Panc1 (cell line): ENCODE measurements around the gene TAF11. TPM values are rescaled to one million over a fixed set of nuclear protein-coding genes. Genes with fewer than 3 reads are reported as not detected.

Source experiments
- ATAC-seq: fragments of 200-7000 bp; cut with Tn5 transposase; 2 replicates; pipeline ENCODE4 v1.9.1; 2020; ENCODE audit warnings: mild to moderate bottlenecking, moderate library complexity
- BruUV-seq: library from RNA; stranded (reverse); fragments of 400-500 nt; replicated peaks from 2 replicates; lab custom pipeline; 2021; lab: Mats Ljungman, UMichigan
- CTCF ChIA-PET: fragments of 300-600 bp; sonication (Branson Sonifier 250); formaldehyde crosslinking; loops from one replicate; lab custom pipeline; 2022; ENCODE audit warnings: antibody characterized with exemption; lab: Charles Lee
- POLR2A ChIA-PET: fragments of 300-600 bp; sonication (Branson Sonifier 250); formaldehyde crosslinking; loops from one replicate; lab custom pipeline; 2022; ENCODE audit warnings: antibody characterized with exemption; lab: Charles Lee
- DNase-seq: peaks from one replicate; pipeline ENCODE4 v3.0.0-alpha.2; 2010; ENCODE audit warnings: low read depth, low spot score
- H3K27ac ChIP-seq: 2 replicates; pipeline ENCODE4 v1.5.1; 2011; ENCODE audit warnings: mild to moderate bottlenecking, low read length, inconsistent platforms
- H3K27me3 ChIP-seq: fragments of 200-500 bp; sonication (Bioruptor generic); 2 replicates; pipeline ENCODE4 v1.6.0; 2014; ENCODE audit warnings: low read length, inconsistent platforms; ENCODE audit not compliant: control insufficient read depth, insufficient read depth
- H3K36me3 ChIP-seq: fragments of 200-500 bp; sonication (Bioruptor generic); 2 replicates; pipeline ENCODE4 v1.5.1; 2014; ENCODE audit warnings: inconsistent platforms, mild to moderate bottlenecking, low read length, moderate library complexity; ENCODE audit not compliant: control insufficient read depth, insufficient read depth
- H3K4me1 ChIP-seq: 2 replicates; pipeline ENCODE4 v1.5.1; 2011; ENCODE audit warnings: inconsistent platforms, mild to moderate bottlenecking, low read length, moderate library complexity; ENCODE audit not compliant: control insufficient read depth, insufficient read depth
- H3K4me3 ChIP-seq, 2 experiments: 2 replicates each; pipeline ENCODE4 v1.5.1; 2011 to 2012; ENCODE audit warnings: low read depth in 2 of 2, low read length in 2 of 2, mild to moderate bottlenecking in 2 of 2, inconsistent platforms in 1 of 2, moderate library complexity in 1 of 2
- H3K9me3 ChIP-seq: fragments of 200-500 bp; sonication (Bioruptor generic); 2 replicates; pipeline ENCODE4 v1.5.1; 2014; ENCODE audit warnings: low read depth, mild to moderate bottlenecking, inconsistent platforms, low read length, moderate library complexity; ENCODE audit not compliant: control insufficient read depth, insufficient read depth
- CTCF ChIP-seq: fragments of 450-650 bp; IDR thresholded peaks from 2 replicates; pipeline ENCODE4 v1.5.1; 2017; ENCODE audit warnings: mild to moderate bottlenecking
- POLR2AphosphoS5 ChIP-seq: IDR thresholded peaks from 2 replicates; pipeline ENCODE4 v1.6.1; 2012; ENCODE audit warnings: mild to moderate bottlenecking, low read depth, low read length, moderate library complexity
- REST ChIP-seq, 2 experiments: IDR thresholded peaks; 2 replicates each; pipeline ENCODE4 v1.6.1; 2011 to 2012; ENCODE audit warnings: low read depth in 2 of 2, control low read depth in 1 of 2, low read length in 1 of 2, mild to moderate bottlenecking in 1 of 2, moderate library complexity in 1 of 2; ENCODE audit not compliant: insufficient read depth in 1 of 2
- SIN3A ChIP-seq: IDR thresholded peaks from 2 replicates; pipeline ENCODE4 v1.6.1; 2012; ENCODE audit warnings: low read depth, mild to moderate bottlenecking, low read length, moderate library complexity, borderline replicate concordance; ENCODE audit not compliant: insufficient read depth
- TCF7L2 ChIP-seq: IDR thresholded peaks from 2 replicates; pipeline ENCODE4 v1.6.1; 2011; ENCODE audit warnings: mild to moderate bottlenecking, low read depth, low read length, inconsistent platforms
- in situ Hi-C: cut with HindIII; loops from 2 replicates; pipeline ENCODE4 v1.10.0; 2016; ENCODE audit warnings: low sequenced_read_pairs, low pct_unique_long_range_greater_than_20kb
- intact Hi-C: fragments of 100-400 bp; cut with micrococcal nuclease; formaldehyde crosslinking; loops from one replicate; pipeline ENCODE4 v1.10.0; 2022; ENCODE audit not compliant: unreplicated experiment
- total RNA-seq: library from RNA; stranded (reverse); gene quantifications from one replicate; pipeline ENCODE4 v1.2.1, GENCODE V29; 2021; ENCODE audit not compliant: unreplicated experiment

The TAF11 gene
- total RNA-seq, 1 experiment from 2014 or later: 25.3 TPM

GRCh38 chr6:34928695-34929094 is 40.9 kb upstream of the TAF11 start:
- Histone ChIP-seq H3K4me1 (no peaks in the 10 kb centered on the region), H3K9me3 (no peaks in the 10 kb centered on the region), H3K36me3 (no peaks in the 10 kb centered on the region), H3K27me3 (no peaks in the 10 kb centered on the region), H3K4me3 (no peak overlapping the region), H3K27ac (no peak overlapping the region)
- DNase-seq (no peak), ATAC-seq (no peak)
- TF ChIP-seq REST (IDR thresholded peaks at IDR 0.05; ENCODE audit: insufficient read depth in 1 of 2, low read depth in 2 of 2, low read length in 1 of 2): no peak
- TF ChIP-seq POLR2AphosphoS5: no peak
- TF ChIP-seq SIN3A: no peak
- no peak for TF ChIP-seq CTCF
- TF ChIP-seq TCF7L2: no peak
- ChIA-PET POLR2A (no interaction called here), CTCF (no interaction called here)
- intact Hi-C loops: no loop called here
- no TSS peak for BruUV-seq
- in situ Hi-C loops: no loop called here

- H3K4me1 ChIP-seq: no peaks in the 10 kb centered on the region
- ATAC-seq (no peak), DNase-seq (no peak)
- BruUV-seq: no TSS peak
- H3K36me3 ChIP-seq: no peaks in the 10 kb centered on the region
- ChIA-PET CTCF (no interaction called here), POLR2A (no interaction called here)
- no peak overlapping the region for H3K4me3 ChIP-seq
- H3K9me3 ChIP-seq: no peaks in the 10 kb centered on the region
- no peak overlapping the region for H3K27ac ChIP-seq
- intact Hi-C loops (no loop called here), in situ Hi-C loops (no loop called here)
- H3K27me3 ChIP-seq: no peaks in the 10 kb centered on the region
- no peak for TF ChIP-seq REST (IDR thresholded peaks at IDR 0.05; ENCODE audit: insufficient read depth in 1 of 2, low read depth in 2 of 2, low read length in 1 of 2)
- no peak for TF ChIP-seq TCF7L2
- TF ChIP-seq POLR2AphosphoS5: no peak
- no peak for TF ChIP-seq SIN3A
- no peak for TF ChIP-seq CTCF
Observed at GRCh38 chr6:34928220-34928619, 40.4 kb upstream of the TAF11 start.
